GM12878 (cell line): ENCODE results near the gene GMCL2. TPM values are rescaled to one million over a fixed set of nuclear protein-coding genes. Genes with fewer than 3 reads are reported as not detected.

Experiments
- ATAC-seq: fragments of 200-7000 bp; cut with Tn5 transposase; 3 replicates; pipeline ENCODE4 v1.9.1; 2020; ENCODE audit warnings: mild to moderate bottlenecking, moderate library complexity
- BruUV-seq: library from RNA; stranded (reverse); fragments of 400-500 nt; replicated peaks from 2 replicates; lab custom pipeline; 2021; lab: Mats Ljungman, UMichigan
- CTCF ChIA-PET: fragments of 300-600 bp; sonication (Branson Sonifier 250); formaldehyde crosslinking; extraction: SDS; loops from one replicate; lab custom pipeline; 2021; ENCODE audit warnings: inconsistent platforms; lab: Yijun Ruan, JAX
- POLR2A ChIA-PET: fragments of 350-600 bp; formaldehyde crosslinking; extraction: SDS; loops from one replicate; lab custom pipeline; 2021; ENCODE audit warnings: inconsistent platforms; lab: Charles Lee
- RAD21 ChIA-PET: fragments of 300-600 bp; sonication (Branson Sonifier 250); formaldehyde crosslinking; loops from one replicate; lab custom pipeline; 2023; ENCODE audit warnings: antibody characterized with exemption; ENCODE audit not compliant: unreplicated experiment; lab: Charles Lee
- SMC1A ChIA-PET: fragments of 300-600 bp; sonication (Branson Sonifier 250); formaldehyde crosslinking; loops from one replicate; lab custom pipeline; 2023; ENCODE audit not compliant: unreplicated experiment, uncharacterized antibody; lab: Charles Lee
- DNase-seq: peaks from one replicate; pipeline ENCODE4 v3.0.0-alpha.2; 2011; ENCODE audit warnings: low read depth, low spot score
- FAIRE-seq: peaks from 3 replicates; lab custom pipeline; 2011; peaks lifted over from hg19 to GRCh38; lab: Jason Lieb, UNC
- H2AFZ ChIP-seq: 2 replicates; pipeline ENCODE4 v1.6.0; 2011; ENCODE audit warnings: low read depth, low read length, control low read depth; ENCODE audit not compliant: control insufficient read depth
- H3K27ac ChIP-seq: 2 replicates; pipeline ENCODE4 v1.5.1; 2011; ENCODE audit warnings: control low read depth; ENCODE audit not compliant: control insufficient read depth, insufficient read depth
- H3K27me3 ChIP-seq, 2 experiments: replicated peaks in 1 of 2; 2 replicates each; pipeline versions ENCODE4 v1.6.0 to v1.6.1; 2011; ENCODE audit warnings: low read length in 1 of 2; ENCODE audit not compliant: control insufficient read depth in 2 of 2, insufficient read depth in 2 of 2
- H3K36me3 ChIP-seq, 2 experiments: 2 replicates each; pipeline ENCODE4 v1.5.1; 2011; ENCODE audit warnings: low read length in 1 of 2; ENCODE audit not compliant: control insufficient read depth in 2 of 2, insufficient read depth in 2 of 2
- H3K4me1 ChIP-seq: 2 replicates; pipeline ENCODE4 v1.6.1; 2011; ENCODE audit warnings: mild to moderate bottlenecking, low read length, moderate library complexity, mixed read lengths; ENCODE audit not compliant: control insufficient read depth, insufficient read depth
- H3K4me2 ChIP-seq: 2 replicates; pipeline ENCODE4 v1.6.0; 2011; ENCODE audit warnings: control low read depth; ENCODE audit not compliant: control insufficient read depth, insufficient read depth
- H3K4me3 ChIP-seq: fragments of 200-600 bp; sonication (generic); 2 replicates; pipeline ENCODE4 v1.5.1; 2016
- H3K79me2 ChIP-seq: 2 replicates; pipeline ENCODE4 v1.6.0; 2011; ENCODE audit warnings: low read length; ENCODE audit not compliant: control insufficient read depth, insufficient read depth
- H3K9ac ChIP-seq: 2 replicates; pipeline ENCODE4 v1.8.0; 2011; ENCODE audit warnings: low read length, control low read depth, mixed read lengths; ENCODE audit not compliant: control insufficient read depth, insufficient read depth
- H3K9me3 ChIP-seq: replicated peaks from 3 replicates; pipeline ENCODE4 v1.5.1; 2011; ENCODE audit warnings: mild to moderate bottlenecking, low read length; ENCODE audit not compliant: control insufficient read depth, insufficient read depth
- H4K20me1 ChIP-seq: 2 replicates; pipeline ENCODE4 v1.6.0; 2011; ENCODE audit not compliant: control insufficient read depth, insufficient read depth
- E2F8 ChIP-seq: fragments of 450-650 bp; IDR thresholded peaks from 2 replicates; pipeline ENCODE4 v1.6.1; 2018; ENCODE audit warnings: mild to moderate bottlenecking, low read depth, moderate library complexity; ENCODE audit not compliant: partially characterized antibody
- EP300 ChIP-seq, 2 experiments: fragments of 150-350 bp in 1 of 2; IDR thresholded peaks; 2 replicates each; pipeline ENCODE4 v1.6.1; 2011 to 2012; ENCODE audit warnings: low read depth in 2 of 2, low read length in 2 of 2, borderline replicate concordance in 1 of 2, improper control_type of control experiment in 1 of 2, inconsistent platforms in 1 of 2; ENCODE audit not compliant: control insufficient read depth in 1 of 2
- FOXM1 ChIP-seq: IDR thresholded peaks from 2 replicates; pipeline ENCODE4 v1.6.1; 2012; ENCODE audit warnings: low read depth, mild to moderate bottlenecking, inconsistent platforms, low read length, moderate library complexity
- HDAC2 ChIP-seq: fragments of 200-600 bp; sonication (generic); IDR thresholded peaks from 2 replicates; pipeline ENCODE4 v1.6.1; 2017
- HDGF ChIP-seq: fragments of 450-650 bp; IDR thresholded peaks from 2 replicates; pipeline ENCODE4 v1.6.1; 2016; ENCODE audit warnings: antibody characterized with exemption
- IKZF1 ChIP-seq: fragments of 450-650 bp; conservative IDR thresholded peaks from 2 replicates; pipeline ENCODE4 v1.6.1; 2017; ENCODE audit warnings: antibody characterized with exemption, mild to moderate bottlenecking
- RAD21 ChIP-seq: IDR thresholded peaks from 2 replicates; pipeline ENCODE4 v1.6.1; 2011; ENCODE audit warnings: mild to moderate bottlenecking, low read depth, low read length, moderate library complexity; ENCODE audit not compliant: insufficient read depth
- RCOR1 ChIP-seq: conservative IDR thresholded peaks from 2 replicates; pipeline ENCODE4 v1.6.1; 2012; ENCODE audit warnings: low read depth, low read length, improper control_type of control experiment
- RELB ChIP-seq: fragments of 450-650 bp; IDR thresholded peaks from 2 replicates; pipeline ENCODE4 v1.6.1; 2017; ENCODE audit warnings: low read depth, mild to moderate bottlenecking, moderate library complexity
- SIN3A ChIP-seq: IDR thresholded peaks from 2 replicates; pipeline ENCODE4 v1.6.1; 2012; ENCODE audit warnings: low read depth, low read length, improper control_type of control experiment
- ZZZ3 ChIP-seq: IDR thresholded peaks from 2 replicates; pipeline ENCODE4 v1.6.1; 2011; ENCODE audit warnings: low read depth; ENCODE audit not compliant: control insufficient read depth, insufficient read length
- WGBS: methylation state at CpG from one replicate; pipeline ENCODE4 v1.1.6; 2016; ENCODE audit warnings: low lambda C conversion rate; ENCODE audit not compliant: insufficient replicate concordance, insufficient coverage; ENCODE audit errors: missing lambda C conversion rate; 5-methylcytosine and 5-hydroxymethylcytosine counted together
- in situ Hi-C: fragments of 300-500 bp; cut with MboI; formaldehyde crosslinking; loops from 9 replicates; pipeline ENCODE4 v1.14.3; 2018; ENCODE audit warnings: mixed read lengths
- intact Hi-C: fragments of 100-400 bp; cut with micrococcal nuclease; formaldehyde crosslinking; loops from one replicate; pipeline ENCODE4 v1.14.2; 2022; ENCODE audit not compliant: unreplicated experiment
- polyA plus RNA-seq, 11 experiments: library from polyadenylated mRNA; depleted of rRNA in 4 of 11; unstranded in 6 of 11; stranded (reverse) in 5 of 11; fragments of >200 nt; fragmentation: Nextera tagmentation in 4 of 11; fragmentation: Illumina TruSeq in 1 of 11; extraction: Ambion mirVana in 4 of 11; extraction: Trizol in 1 of 11; gene quantifications; 1 replicate in 1 of 11; 2 replicates in 10 of 11; pipeline versions ENCODE4 v1.2.1 to v1.2.3, GENCODE V29; 2011 to 2016; ENCODE audit warnings: inconsistent platforms in 2 of 11, missing spikeins in 2 of 11, low read depth in 1 of 11
- total RNA-seq, 4 experiments: library from RNA; depleted of rRNA in 3 of 4; stranded (reverse); fragments of >200 nt in 3 of 4; fragmentation: Illumina TruSeq in 1 of 4; extraction: Trizol in 1 of 4; gene quantifications; 2 replicates each; pipeline versions ENCODE4 v1.2.1 to v1.2.3, GENCODE V29; 2013 to 2021

GMCL2 gene
- total and polyA plus RNA-seq, 10 of the 15 experiments (the other 5 are each of a cell fraction or from before 2014, with no cell fraction given): 0.07 TPM; not detected in 9

- TF ChIP-seq HDGF: no peak
These were observed 4.9 kb downstream of the GMCL2 start (continued) for GRCh38 chr5:178182158-178182876.

DNA sequence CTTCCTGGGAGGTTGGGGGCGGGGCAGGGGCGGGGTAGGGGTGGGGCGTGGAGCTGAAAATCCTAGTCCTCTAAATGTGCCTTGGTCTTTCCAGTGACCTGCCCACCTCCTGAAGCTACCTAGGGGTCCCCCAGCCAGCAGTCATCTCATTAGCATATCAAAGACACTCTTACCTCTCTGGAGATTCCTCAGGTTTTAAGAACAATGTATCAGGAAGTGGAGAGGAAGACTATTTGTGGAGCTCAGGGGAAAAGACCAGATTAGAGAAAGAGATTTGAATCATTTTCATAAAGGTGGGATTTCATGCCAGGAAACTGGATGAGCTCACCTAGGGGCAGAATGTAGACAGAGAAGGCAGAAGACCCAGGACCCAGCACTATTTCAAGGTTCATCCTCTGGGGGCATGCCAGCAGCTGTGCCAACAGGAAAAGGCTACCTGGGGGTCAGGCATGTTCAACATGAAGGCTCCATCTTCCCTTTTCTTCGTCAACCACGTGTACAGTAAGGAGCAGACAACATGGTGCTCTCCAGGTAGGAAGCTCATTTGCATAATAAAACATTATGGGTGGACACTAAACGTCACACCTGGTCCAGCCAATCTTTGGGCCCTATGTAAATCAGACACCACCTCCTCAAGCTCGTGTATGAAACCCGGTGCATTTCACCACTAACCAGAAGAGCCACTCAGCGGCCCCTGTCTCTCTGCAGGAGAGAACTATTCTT, 6.9 kb downstream of the GMCL2 start:
- Histone ChIP-seq H4K20me1 (no peaks in the 10 kb centered on the region), H3K4me2 (no peak overlapping the region), H3K27ac (no peak overlapping the region), H2AFZ (no peak overlapping the region), H3K27me3 (no peaks in the 10 kb centered on the region; a peak in 1 of 4 replicates), H3K4me3 (no peak overlapping the region), H3K9me3 (no peaks in the 10 kb centered on the region), H3K36me3 (no peaks in the 10 kb centered on the region), H3K9ac (no peak overlapping the region), H3K4me1 (no peaks in the 10 kb centered on the region), H3K79me2 (no peaks in the 10 kb centered on the region)
- ChIA-PET POLR2A (no interaction called here), RAD21 (no interaction called here), CTCF (interaction anchor here (0.8 to 0.9 kb wide), 2 partner anchors 13 to 119 kb away, joined by 3 to 4 read pairs; no protein-coding TSS in a partner anchor), SMC1A (no interaction called here)
- intact Hi-C loops: no loop called here
- ATAC-seq: no peak
- WGBS: 51% methylated on average over 8 of the region's 9 CpGs
- no peak for FAIRE-seq
- no TSS peak for BruUV-seq
- no peak for DNase-seq
- in situ Hi-C loops: no loop called here
- no peak for TF ChIP-seq IKZF1
- TF ChIP-seq FOXM1: no peak
- no peak for TF ChIP-seq RCOR1
- no peak for TF ChIP-seq RAD21
- no peak for TF ChIP-seq HDAC2
- no peak for TF ChIP-seq SIN3A
- no peak for TF ChIP-seq EP300 (IDR thresholded peaks at IDR 0.05; ENCODE audit: borderline replicate concordance in 1 of 2, control insufficient read depth in 1 of 2, low read depth in 2 of 2, low read length in 2 of 2)
- no peak for TF ChIP-seq ZZZ3
- no peak for TF ChIP-seq RELB
- TF ChIP-seq E2F8: no peak
